ENCODE measurements around the gene KIF16B.
"Not testable (repeated sequence)": the region's sequence is repeated elsewhere in the genome, so short reads cannot be mapped to it uniquely, and the experiment has no call there.

KIF16B gene

GRCh38 chr20:16519673-16520072 is 53.6 kb downstream of the KIF16B start:
- POLR2A ChIA-PET; H3K36me3 ChIP-seq (ENCODE audit: control insufficient read depth in 2 of 2, insufficient read depth in 1 of 2, low read length in 2 of 2); H3K4me3 ChIP-seq (ENCODE audit: low read depth, low read length); H3K27ac ChIP-seq (ENCODE audit: extremely low read depth, low read depth, low read length); H3K4me1 ChIP-seq (ENCODE audit: control insufficient read depth, insufficient read depth, low read length); H3K9me3 ChIP-seq (ENCODE audit: control insufficient read depth, insufficient read depth, low read depth, low read length); CTCF ChIA-PET: not testable (repeated sequence)

GRCh38 chr20:16518784-16519084 is 54.5 kb downstream of the KIF16B start:
- TF ChIP-seq MZF1 (tag by site-specific recombination; IDR thresholded peaks at IDR 0.05; ENCODE audit: borderline replicate concordance) = no peak
- ChIA-PET POLR2A (no interaction called here), CTCF (interaction anchor here (0.7 to 1.2 kb wide), 8 partner anchors 9 to 1056 kb away, joined by 3 to 6 read pairs (median 4); no protein-coding TSS in a partner anchor)
- H3K4me3 ChIP-seq (ENCODE audit: low read depth, low read length) = no peak overlapping the region
- H3K4me1 ChIP-seq (ENCODE audit: control insufficient read depth, insufficient read depth, low read length) = no peaks in the 10 kb centered on the region
- H3K9me3 ChIP-seq (ENCODE audit: control insufficient read depth, insufficient read depth, low read depth, low read length) = no peaks in the 10 kb centered on the region
- H3K36me3 ChIP-seq (ENCODE audit: control insufficient read depth in 2 of 2, insufficient read depth in 1 of 2, low read length in 2 of 2) = no peaks in the 10 kb centered on the region
- no peak overlapping the region for H3K27ac ChIP-seq (ENCODE audit: extremely low read depth, low read depth, low read length)

- CTCF ChIA-PET = interaction anchor here (0.7 to 1.2 kb wide), 11 partner anchors 10 to 1056 kb away, joined by 3 to 6 read pairs (median 3); no protein-coding TSS in a partner anchor
Observed at GRCh38 chr20:16517946-16518783, 55.1 kb downstream of the KIF16B start.

GRCh38 chr20:16516794-16517193 is 56.5 kb downstream of the KIF16B start:
- H3K36me3 ChIP-seq (ENCODE audit: control insufficient read depth in 2 of 2, insufficient read depth in 1 of 2, low read length in 2 of 2) = peaks cover 0 to 9% of the 10 kb centered on the region in 2 experiments; a peak in 1 of 3 replicates
- TF ChIP-seq ZNF473 (tag by site-specific recombination; IDR thresholded peaks at IDR 0.05) = no peak
- no peak for TF ChIP-seq ZFP37 (tag by site-specific recombination; IDR thresholded peaks at IDR 0.05)
- no peak for TF ChIP-seq ZNF560 (tag by site-specific recombination; IDR thresholded peaks at IDR 0.05; ENCODE audit: borderline replicate concordance)
- no peak for TF ChIP-seq GLIS1 (tag by site-specific recombination; IDR thresholded peaks at IDR 0.05)
- no peak for TF ChIP-seq ZNF138 (tag by site-specific recombination; IDR thresholded peaks at IDR 0.05; ENCODE audit: borderline replicate concordance)
- no peak for TF ChIP-seq ZNF146 (tag by site-specific recombination; IDR thresholded peaks at IDR 0.05)
- TF ChIP-seq ZNF518A (tag by site-specific recombination; conservative IDR thresholded peaks at IDR 0.05; ENCODE audit: low read depth) = no peak
- no peak for TF ChIP-seq ZNF324 (tag by site-specific recombination; IDR thresholded peaks at IDR 0.05)
- TF ChIP-seq EGR2 (tag by site-specific recombination; IDR thresholded peaks at IDR 0.05; ENCODE audit: low read depth) = no peak
- TF ChIP-seq ZNF777 (tag by site-specific recombination; IDR thresholded peaks at IDR 0.05; ENCODE audit: borderline replicate concordance) = no peak
- no peak for TF ChIP-seq ZNF239 (tag by site-specific recombination; IDR thresholded peaks at IDR 0.05)
- no peak for TF ChIP-seq ZFHX2 (tag by site-specific recombination; conservative IDR thresholded peaks at IDR 0.05)
- TF ChIP-seq ZNF433 (tag by site-specific recombination; IDR thresholded peaks at IDR 0.05; ENCODE audit: low read depth) = no peak
- no peak for TF ChIP-seq ZNF549 (tag by site-specific recombination; IDR thresholded peaks at IDR 0.05)
- no peak for TF ChIP-seq HOXC10 (CRISPR knock-in tag; IDR thresholded peaks at IDR 0.05)
- TF ChIP-seq ZNF639 (tag by site-specific recombination; IDR thresholded peaks at IDR 0.05) = no peak
- ChIA-PET CTCF (interaction anchor here (1.0 to 1.8 kb wide), 4 partner anchors 184 to 245 kb away, joined by 3 to 7 read pairs (median 4); partner anchors contain the start of gene SNRPB2), POLR2A (no interaction called here)
- no peaks in the 10 kb centered on the region for H3K4me1 ChIP-seq (ENCODE audit: control insufficient read depth, insufficient read depth, low read length)
- H3K9me3 ChIP-seq (ENCODE audit: control insufficient read depth, insufficient read depth, low read depth, low read length) = no peaks in the 10 kb centered on the region
- no peak overlapping the region for H3K4me3 ChIP-seq (ENCODE audit: low read depth, low read length)
- H3K27ac ChIP-seq (ENCODE audit: extremely low read depth, low read depth, low read length) = no peak overlapping the region

More at GRCh38 chr20:16517946-16518783, 55.1 kb downstream of the KIF16B start:
- TF ChIP-seq ZNF248 (tag by site-specific recombination; IDR thresholded peaks at IDR 0.05) (no peak), ZNF654 (tag by site-specific recombination; IDR thresholded peaks at IDR 0.05; ENCODE audit: low read depth) (peak; percentile 47)
- POLR2A ChIA-PET = no interaction called here
- Histone ChIP-seq H3K4me1 (ENCODE audit: control insufficient read depth, insufficient read depth, low read length) (no peaks in the 10 kb centered on the region), H3K36me3 (ENCODE audit: control insufficient read depth in 2 of 2, insufficient read depth in 1 of 2, low read length in 2 of 2) (no peaks in the 10 kb centered on the region), H3K27ac (ENCODE audit: extremely low read depth, low read depth, low read length) (no peak overlapping the region), H3K4me3 (ENCODE audit: low read depth, low read length) (no peak overlapping the region), H3K9me3 (ENCODE audit: control insufficient read depth, insufficient read depth, low read depth, low read length) (no peaks in the 10 kb centered on the region)

All from HEK293 (cell line).